SW 1271 (cell line): Measurements from ENCODE around the gene MBD3L5.
A peak's percentile ranks its signal among the peaks of the same experiment; 100 is the strongest.
"Not testable (repeated sequence)": the region's sequence is repeated elsewhere in the genome, so short reads cannot be mapped to it uniquely, and the experiment has no call there.

Source experiments
- DNase-seq, 2 experiments: peaks; one replicate each; lab custom pipeline; 2025; lab: John Stamatoyannopoulos, UW

The MBD3L5 gene

DNA sequence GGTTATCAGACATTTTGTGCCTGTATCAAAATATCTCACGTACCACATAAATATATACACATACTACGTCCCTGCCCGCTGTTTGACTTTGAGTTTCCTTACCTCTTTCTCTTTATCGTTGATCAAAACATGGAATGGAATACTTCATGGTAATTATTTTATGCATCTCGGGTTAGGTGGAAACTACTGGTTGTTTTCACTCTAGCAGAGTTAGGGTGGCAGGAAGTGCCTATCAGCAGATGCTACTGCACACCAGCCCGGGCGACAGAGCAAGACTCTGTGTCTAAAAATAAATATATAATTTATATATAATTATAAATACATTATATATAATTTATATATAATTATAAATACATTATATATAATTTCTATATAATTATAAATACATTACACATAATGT is 22.5 kb downstream of the MBD3L5 start:
- DNase-seq: not testable (repeated sequence)

DNA sequence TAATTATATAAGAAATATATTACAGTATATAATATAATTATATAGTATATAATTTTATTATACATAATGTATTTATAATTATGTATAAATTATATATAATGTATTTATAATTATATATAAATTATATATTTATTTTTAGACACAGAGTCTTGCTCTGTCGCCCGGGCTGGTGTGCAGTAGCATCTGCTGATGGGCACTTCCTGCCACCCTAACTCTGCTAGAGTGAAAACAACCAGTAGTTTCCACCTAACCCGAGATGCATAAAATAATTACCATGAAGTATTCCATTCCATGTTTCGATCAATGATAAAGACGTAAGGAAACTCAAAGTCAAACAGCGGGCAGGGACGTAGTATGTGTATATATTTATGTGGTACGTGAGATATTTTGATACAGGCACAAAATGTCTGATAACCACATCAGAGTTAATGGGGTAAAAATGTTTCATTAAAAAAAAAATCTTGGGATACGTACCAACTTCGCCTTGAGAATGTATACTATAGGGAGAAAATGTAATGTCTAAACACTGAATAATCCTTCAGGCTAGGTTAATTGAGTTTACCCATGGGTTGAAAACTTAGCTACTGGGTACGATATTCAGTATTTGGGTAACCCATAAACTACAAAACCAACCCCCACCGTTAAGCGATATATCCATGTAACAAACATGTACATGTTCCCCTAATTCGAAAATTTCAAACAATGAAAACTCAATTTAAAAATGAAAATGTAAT is 24.4 kb downstream of the MBD3L5 start:
- not testable (repeated sequence) for DNase-seq

DNA sequence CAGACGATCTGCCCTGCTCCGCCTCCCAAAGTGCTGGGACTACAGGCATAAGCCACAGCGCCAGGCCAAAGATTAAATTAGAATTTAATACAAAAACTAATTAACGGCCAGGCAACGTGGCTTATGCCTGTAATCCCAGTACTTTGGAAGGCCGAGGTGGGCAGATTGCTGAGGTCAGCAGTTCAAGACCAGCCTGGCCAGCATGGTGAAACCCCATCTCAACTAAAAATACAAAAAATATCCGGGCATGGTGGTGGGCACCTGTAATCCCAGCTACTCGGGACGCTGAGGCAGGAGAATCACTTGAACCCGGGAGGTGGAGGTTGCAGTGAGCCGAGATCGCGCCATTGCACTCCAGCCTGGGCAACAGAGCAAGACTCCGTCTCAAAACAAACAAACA is 25.3 kb downstream of the MBD3L5 start:
- DNase-seq: not testable (repeated sequence)

DNA sequence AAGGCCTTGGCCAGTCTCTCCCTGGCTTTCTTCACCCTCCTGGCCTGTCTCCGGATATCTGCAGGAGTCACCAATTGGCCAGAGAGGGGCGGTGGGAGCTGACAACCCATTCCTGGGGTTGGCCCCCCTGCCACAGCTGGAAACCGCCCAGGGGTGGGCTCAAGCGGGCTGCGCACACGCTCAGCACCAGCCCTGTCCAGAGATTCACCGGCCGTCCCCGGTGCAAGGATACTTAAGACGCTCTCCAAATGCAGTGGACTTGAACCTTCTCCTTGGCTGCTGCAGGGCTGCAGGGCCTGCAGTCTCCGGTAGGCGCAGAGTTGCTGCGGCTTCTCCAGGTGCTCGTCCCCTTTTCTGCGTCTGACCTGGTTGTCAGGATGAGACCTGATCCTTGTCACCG is 26.0 kb downstream of the MBD3L5 start:
- DNase-seq: not testable (repeated sequence)

DNA sequence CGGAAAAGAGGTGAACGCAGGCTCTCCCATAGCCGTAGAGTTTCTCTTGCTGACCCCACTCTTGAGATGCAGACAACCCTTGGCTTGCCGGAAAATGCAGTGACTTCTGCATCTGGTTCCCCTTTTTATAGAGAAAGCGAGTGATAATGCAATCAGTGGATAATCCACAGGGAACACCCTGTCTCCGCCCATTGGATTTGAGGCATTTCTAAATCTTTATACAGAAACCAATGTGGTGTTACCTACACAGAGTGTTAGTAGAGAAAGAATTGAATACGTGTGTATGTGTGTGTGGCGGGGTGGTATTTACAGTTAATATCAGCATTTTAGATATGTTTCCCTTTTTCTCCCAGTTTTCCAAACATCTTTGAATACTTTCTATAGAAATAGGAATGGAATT is 28.2 kb downstream of the MBD3L5 start, which contains the start of gene MBD3L3:
Gene MBD3L3, minus strand, starts transcription at position 101 of the 400 bp plus-strand sequence. Its CDS starts 71 bp downstream, at position 30.
- not testable (repeated sequence) for DNase-seq

DNA sequence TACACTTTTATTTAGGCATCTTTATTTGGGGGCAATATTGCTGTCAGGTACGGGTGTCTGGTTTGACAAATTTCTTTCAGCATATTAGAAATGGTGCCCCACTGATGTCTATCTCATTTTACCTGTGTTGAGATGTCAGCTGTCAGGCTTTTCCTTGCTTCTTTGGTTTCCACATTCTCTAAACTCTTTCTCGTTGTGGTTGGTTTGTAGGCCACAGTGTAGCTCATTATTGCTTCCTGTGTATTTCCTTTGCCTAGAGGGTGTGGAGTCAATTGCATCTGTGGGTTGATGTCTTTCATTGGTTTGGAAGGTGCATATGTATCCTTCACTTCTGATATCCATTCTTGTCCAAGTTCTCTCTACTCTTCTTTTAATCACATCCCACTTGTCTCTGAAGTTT is 29.6 kb downstream of the MBD3L5 start:
- not testable (repeated sequence) for DNase-seq

DNA sequence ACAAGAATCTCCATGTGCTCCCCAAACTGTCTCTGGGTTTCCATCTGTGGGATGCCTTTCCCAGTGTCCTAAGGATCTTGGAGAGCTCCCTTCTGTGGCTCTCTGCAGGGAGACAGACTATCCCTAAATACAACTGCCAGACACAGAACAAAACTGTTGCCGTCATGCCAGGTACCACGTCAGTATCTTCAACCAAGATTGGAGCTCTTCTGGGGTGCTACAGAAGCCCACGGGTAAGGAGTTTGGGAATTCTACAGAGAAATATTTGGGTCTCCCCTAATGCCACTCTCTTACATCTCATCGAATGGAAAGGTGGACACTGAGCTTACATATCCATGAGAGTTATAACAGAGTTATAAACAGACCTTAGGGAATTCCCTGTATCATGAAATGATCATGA is 33.0 kb downstream of the MBD3L5 start:
- no peak for DNase-seq

DNA sequence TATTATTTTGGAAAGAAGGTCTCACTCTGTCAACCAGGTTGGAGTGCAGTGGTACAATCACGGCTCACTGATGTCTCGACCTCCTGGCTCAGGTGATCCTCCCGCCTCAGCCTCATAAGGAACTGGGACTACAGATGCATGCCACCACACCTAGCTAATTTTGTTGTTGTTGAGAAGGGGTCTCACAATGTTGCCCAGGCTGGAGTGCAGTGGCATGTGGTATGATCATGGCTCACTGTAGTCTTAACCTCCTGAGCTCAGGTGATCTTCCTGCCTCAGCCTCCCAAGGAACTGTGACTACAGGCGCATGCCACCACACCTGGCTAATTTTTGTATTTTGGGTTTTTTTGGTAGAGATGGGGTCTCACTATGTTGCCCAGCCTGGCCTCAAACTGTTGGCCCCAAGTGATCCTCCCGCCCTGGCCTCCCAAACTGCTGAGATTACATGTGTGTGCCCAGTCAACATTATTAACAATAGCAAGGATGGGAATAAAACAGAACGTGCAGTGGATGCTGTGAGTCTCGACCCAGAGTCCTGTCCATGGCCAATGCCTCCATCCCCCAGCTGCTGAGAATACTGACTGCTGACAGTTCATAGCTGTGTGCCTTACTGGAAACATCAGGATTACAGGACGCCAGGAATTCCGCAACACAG is 33.5 kb downstream of the MBD3L5 start:
- DNase-seq: no peak

DNA sequence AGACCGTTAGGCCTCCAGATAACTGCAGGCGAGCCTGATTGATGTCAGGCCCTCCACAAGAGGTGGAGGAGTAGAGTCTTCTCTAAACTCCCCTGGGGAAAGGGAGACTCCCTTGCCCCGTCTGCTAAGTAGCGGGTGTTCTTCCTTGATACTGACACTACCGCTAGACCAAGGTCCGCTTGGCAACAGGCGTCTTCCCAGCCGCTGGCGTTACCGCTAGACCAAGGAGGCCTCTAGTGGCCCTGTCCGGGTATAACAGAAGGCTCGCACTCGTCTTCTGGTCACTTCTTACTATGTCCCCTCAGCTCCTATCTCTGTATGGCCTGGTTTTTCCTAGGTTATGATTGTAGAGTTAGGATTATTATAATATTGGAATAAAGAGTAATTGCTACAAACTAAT is 36.7 kb downstream of the MBD3L5 start:
- not testable (repeated sequence) for DNase-seq

DNA sequence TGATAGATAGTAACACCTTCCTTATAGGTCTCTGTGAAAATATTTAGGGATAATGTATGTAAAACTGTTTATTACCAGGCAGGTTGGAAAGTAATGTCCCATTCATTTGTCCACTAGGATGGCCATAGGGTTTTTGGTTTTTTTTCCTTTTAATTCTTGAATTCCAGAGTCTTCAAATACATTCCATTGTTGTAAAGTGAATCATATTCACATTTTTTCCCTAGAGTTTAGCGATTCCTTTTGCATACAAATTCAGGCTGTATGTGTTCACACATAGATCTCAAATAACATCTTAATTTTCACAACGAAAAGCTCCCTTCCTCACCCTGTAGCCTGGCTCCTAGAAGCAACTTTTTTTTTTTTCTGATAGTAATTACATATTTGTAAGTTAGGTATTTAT is 37.3 kb downstream of the MBD3L5 start:
- DNase-seq: no peak

DNA sequence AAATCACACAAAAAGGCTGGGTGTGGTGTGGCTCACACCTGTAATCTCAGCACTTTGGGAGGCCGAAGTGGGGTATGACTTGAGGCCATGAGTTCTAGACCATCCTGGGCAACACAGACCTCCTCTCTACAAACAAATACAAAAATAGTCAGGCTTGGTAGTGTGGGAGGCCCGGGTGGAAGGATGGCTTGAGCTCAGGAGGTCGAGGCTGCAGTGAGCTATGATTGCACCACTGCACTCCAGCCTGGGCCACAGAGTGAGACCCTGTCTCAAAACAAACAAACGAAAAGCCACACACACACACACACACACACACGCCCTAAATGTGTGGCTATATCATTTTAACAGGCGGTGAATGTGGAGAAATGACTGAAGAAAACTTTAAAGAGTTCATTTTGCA is 38.2 kb downstream of the MBD3L5 start:
- DNase-seq: no peak

DNA sequence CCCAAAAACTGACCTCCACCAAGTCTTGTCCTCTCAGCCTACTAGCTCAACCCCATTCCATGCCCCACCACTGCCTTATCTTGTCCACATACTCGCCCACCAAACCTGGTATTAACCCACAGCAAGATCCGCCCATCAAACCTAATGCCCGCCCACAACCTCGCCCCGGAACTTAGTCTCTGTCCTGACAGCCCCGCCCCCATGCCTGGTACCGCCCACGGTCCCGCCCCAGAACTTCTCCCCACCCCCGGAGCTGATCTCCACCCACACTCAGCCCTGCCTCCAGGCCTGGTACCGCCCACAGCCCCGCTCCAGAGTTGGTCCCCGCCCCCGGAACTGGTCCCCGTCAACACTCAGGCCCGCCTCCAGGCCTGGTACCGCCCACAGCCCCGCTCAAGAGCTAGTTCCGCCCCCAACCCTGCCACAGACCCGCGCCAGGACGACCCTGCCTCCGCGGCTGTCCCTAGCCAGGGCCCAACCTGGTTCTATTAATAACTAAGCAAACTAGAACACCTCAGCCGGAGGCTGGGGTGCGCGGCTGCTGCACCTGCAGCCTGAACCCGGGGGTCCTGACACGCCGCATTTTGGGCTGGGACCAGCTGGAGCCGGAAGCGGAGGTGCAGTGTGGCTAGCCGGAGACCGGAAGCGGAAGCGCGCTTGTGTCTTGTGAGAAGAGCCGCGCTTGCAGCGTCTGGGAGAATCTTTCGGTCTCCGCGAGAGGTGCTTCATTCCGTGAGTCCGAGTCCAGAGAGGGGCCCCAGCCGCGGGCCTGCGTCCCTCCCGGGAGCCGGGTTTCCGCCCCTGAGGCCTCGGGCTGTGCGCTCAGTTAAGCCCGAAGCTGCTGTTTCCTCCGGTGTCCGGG is 38.9 kb downstream of the MBD3L5 start, which contains the start of gene ZNF557:
Gene ZNF557, plus strand, starts transcription at position 662 of the 862 bp plus-strand sequence. CDS start 5,372 bp downstream, outside the sequence.
- DNase-seq: peak; percentile 76 to 92

DNA sequence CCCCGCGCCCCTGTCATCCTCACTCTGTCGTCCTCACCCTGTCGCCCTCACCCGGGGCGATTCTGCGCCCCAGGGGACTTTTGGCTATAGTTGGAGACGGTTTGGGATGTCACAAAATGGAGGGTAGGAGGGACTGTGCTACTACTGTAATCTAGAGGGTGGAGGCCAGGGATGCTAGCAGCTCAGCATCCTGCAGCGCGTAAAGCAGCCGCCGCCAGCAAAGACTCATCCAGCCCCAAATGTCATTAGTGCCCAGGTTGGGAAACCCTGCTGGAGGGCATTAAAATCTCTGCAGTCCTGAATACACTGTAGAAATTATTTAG is 39.5 kb downstream of the MBD3L5 start:
- DNase-seq: no peak

DNA sequence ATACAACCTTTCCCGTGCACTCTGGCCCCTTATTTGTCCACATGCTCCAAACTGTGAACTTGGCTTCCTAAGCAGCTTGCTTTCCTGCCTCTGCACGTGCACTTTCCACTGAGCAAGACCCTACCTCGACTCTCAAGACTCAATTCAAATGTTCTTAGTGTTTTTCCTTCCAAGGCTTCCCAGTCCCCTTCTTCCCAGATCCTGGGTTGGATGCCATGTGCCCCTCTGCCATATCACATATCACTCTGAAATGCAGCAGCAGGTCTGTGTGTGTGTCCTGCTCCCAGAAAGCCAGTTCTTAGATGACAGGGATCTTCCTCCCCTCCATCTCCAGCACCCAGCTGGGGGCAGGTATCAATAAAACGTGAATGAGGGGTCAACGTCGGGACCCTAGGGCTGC is 42.2 kb downstream of the MBD3L5 start:
- DNase-seq: no peak

DNA sequence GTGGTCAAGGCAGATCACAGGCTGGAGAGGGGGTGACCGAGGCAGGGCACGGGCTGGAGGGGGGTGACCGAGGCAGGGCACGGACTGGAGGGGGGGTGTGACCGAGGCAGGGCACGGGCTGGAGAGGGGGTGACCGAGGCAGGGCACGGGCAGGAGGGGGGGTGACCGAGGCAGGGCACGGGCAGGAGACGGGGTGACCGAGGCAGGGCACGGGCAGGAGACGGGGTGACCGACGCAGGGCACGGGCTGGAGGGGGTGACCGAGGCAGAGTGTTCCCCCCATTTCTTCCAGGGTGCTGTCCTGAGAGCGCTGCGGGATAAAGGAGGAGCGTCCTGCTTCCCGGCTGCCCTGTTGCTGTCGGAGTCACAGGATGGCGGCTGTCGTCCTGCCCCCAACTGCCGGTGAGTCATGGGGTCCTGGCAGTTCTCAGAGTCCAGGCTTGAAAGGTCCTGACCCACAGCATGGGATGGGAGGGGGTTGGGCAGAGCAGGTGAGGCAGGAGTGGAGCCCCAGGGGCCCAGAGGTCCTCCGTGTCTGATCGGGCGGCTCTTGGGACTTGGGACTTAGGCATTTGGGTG is 44.4 kb downstream of the MBD3L5 start:
- no peak for DNase-seq

DNA sequence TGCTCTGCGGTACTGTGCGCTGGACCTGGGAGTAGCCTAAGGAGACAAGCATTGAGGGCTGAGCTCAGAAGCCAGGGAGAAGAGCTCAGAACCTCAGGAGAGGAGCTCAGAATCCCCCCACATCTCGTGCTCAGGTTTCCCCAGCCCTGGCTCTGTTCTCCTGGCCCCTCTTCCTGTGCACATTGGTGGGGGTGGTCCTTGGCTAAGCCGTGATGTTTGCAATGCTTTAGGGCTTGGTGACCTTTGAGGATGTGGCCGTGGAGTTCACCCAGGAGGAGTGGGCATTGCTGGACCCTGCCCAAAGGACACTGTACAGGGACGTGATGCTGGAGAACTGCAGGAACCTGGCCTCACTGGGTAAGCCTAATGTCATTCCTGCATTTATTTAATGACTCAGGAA is 45.8 kb downstream of the MBD3L5 start:
- DNase-seq: no peak

DNA sequence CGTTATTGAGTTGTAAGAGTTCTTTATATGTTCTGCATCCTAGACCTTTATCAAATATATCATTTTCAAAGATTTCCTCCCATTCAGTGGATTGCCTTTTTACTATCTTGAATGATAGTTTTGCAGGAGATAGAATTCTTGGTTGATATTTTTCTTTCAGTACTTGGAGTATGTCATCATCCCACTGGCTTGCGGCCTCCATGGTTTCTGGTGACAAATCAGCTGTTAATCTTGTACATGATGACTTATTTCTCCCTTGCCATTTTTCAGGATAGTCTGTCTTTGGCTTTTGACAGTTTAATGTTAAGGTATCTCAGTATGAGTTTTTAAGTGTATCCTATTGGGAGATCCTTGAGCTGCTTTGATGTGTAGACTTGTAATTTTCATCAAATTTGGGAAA is 47.6 kb downstream of the MBD3L5 start:
- peak in 1 of 2 experiments; percentile 16 for DNase-seq
